A549 (cell line): ENCODE measurements around the gene PCTP. TPM values are rescaled to one million over a fixed set of nuclear protein-coding genes. Genes with fewer than 3 reads are reported as not detected.
A peak's percentile ranks its signal among the peaks of the same experiment; 100 is the strongest.

Experiments
- ATAC-seq, 2 experiments: fragments of 200-7000 bp in 1 of 2; fragments of >200 bp in 1 of 2; cut with Nextera tagmentation in 1 of 2; cut with Tn5 transposase in 1 of 2; 3 replicates each; pipeline versions ENCODE4 v1.8.0 to v1.9.1; 2018 to 2020; ENCODE audit warnings: mild to moderate bottlenecking in 1 of 2, moderate library complexity in 1 of 2
- CTCF ChIA-PET: fragments of 300-600 bp; sonication (Branson Sonifier 250); formaldehyde crosslinking; extraction: SDS; loops from one replicate; lab custom pipeline; 2021; ENCODE audit warnings: antibody characterized with exemption, inconsistent platforms; lab: Yijun Ruan, JAX
- POLR2A ChIA-PET: fragments of 350-600 bp; formaldehyde crosslinking; extraction: SDS; loops from one replicate; lab custom pipeline; 2021; ENCODE audit warnings: antibody characterized with exemption, inconsistent platforms; lab: Yijun Ruan, JAX
- DNase-seq, 2 experiments: peaks; one replicate each; pipeline versions ENCODE4 v3.0.0 to v3.0.0-alpha.2; 2011 to 2016; ENCODE audit warnings: low read depth in 1 of 2, low spot score in 1 of 2
- FAIRE-seq: peaks from 2 replicates; lab custom pipeline; 2011; peaks lifted over from hg19 to GRCh38; lab: Jason Lieb, UNC
- H3K27ac ChIP-seq, 2 experiments: fragments of >200 bp; sonication (Bioruptor Twin); formaldehyde crosslinking; 3 replicates each; pipeline ENCODE4 v1.5.1; 2016 to 2017
- H3K4me1 ChIP-seq: fragments of >200 bp; sonication (Bioruptor Twin); formaldehyde crosslinking; 3 replicates; pipeline ENCODE4 v1.6.1; 2016
- H3K4me2 ChIP-seq: fragments of >200 bp; sonication (Bioruptor Twin); formaldehyde crosslinking; 3 replicates; pipeline ENCODE4 v1.6.1; 2016
- H3K4me3 ChIP-seq: fragments of >200 bp; sonication (Bioruptor Twin); formaldehyde crosslinking; 3 replicates; pipeline ENCODE4 v1.5.1; 2016
- H3K9me3 ChIP-seq: fragments of >200 bp; sonication (Bioruptor Twin); formaldehyde crosslinking; 3 replicates; pipeline ENCODE4 v1.6.1; 2016
- BHLHE40 ChIP-seq: IDR thresholded peaks from 2 replicates; pipeline ENCODE4 v1.6.1; 2012; ENCODE audit warnings: low read depth, low read length, inconsistent platforms
- CBX8 ChIP-seq: fragments of 200-600 bp; sonication (generic); IDR thresholded peaks from 2 replicates; pipeline ENCODE4 v1.6.1; 2016
- CHD4 ChIP-seq: fragments of 200-600 bp; sonication (generic); IDR thresholded peaks from 2 replicates; pipeline ENCODE4 v1.6.1; 2016; ENCODE audit warnings: antibody characterized with exemption, mild to moderate bottlenecking, borderline replicate concordance
- ELK1 ChIP-seq: fragments of 150-350 bp; IDR thresholded peaks from 2 replicates; pipeline ENCODE4 v1.6.1; 2014; ENCODE audit warnings: low read depth, mild to moderate bottlenecking, low read length
- ESRRA ChIP-seq: fragments of 150-350 bp; IDR thresholded peaks from 2 replicates; pipeline ENCODE4 v1.6.1; 2014; ENCODE audit warnings: mild to moderate bottlenecking, low read length, borderline replicate concordance
- FOSL2 ChIP-seq, 2 experiments: fragments of 450-650 bp in 1 of 2; fragments of >200 bp in 1 of 2; sonication (Bioruptor Twin) in 1 of 2; formaldehyde crosslinking; IDR thresholded peaks; 2 replicates each; pipeline versions ENCODE4 v1.5.0 to v1.6.1; 2016 to 2020; ENCODE audit warnings: mild to moderate bottlenecking in 1 of 2, moderate library complexity in 1 of 2
- FOXS1 ChIP-seq: fragments of 250-450 bp; sonication (Bioruptor Pico); IDR thresholded peaks from 2 replicates; pipeline ENCODE4 v1.5.0; 2020; ENCODE audit warnings: mild to moderate bottlenecking, moderate library complexity
- HEYL ChIP-seq: fragments of 250-450 bp; sonication (Bioruptor Pico); IDR thresholded peaks from 2 replicates; pipeline ENCODE4 v1.8.0; 2021; ENCODE audit warnings: mild to moderate bottlenecking, moderate library complexity
- HOXB13 ChIP-seq: fragments of 250-450 bp; sonication (Bioruptor Pico); IDR thresholded peaks from 2 replicates; pipeline ENCODE4 v1.5.0; 2020; ENCODE audit warnings: low read depth, mild to moderate bottlenecking, moderate library complexity
- KDM1A ChIP-seq: fragments of 200-600 bp; sonication (generic); IDR thresholded peaks from 2 replicates; pipeline ENCODE4 v1.6.1; 2016; ENCODE audit warnings: low read depth, mild to moderate bottlenecking
- KDM5A ChIP-seq: fragments of 200-600 bp; sonication (generic); IDR thresholded peaks from 2 replicates; pipeline ENCODE4 v1.6.1; 2016; ENCODE audit warnings: antibody characterized with exemption, mild to moderate bottlenecking
- MAFK ChIP-seq: fragments of 450-650 bp; IDR thresholded peaks from 2 replicates; pipeline ENCODE4 v1.6.1; 2014; ENCODE audit not compliant: partially characterized antibody
- MAZ ChIP-seq: fragments of 150-350 bp; IDR thresholded peaks from 2 replicates; pipeline ENCODE4 v1.6.1; 2014; ENCODE audit warnings: antibody characterized with exemption, low read depth, low read length, borderline replicate concordance
- NFE2L2 ChIP-seq: fragments of 150-350 bp; conservative IDR thresholded peaks from 2 replicates; pipeline ENCODE4 v1.6.1; 2014; ENCODE audit warnings: low read length
- NPAS2 ChIP-seq: fragments of 250-450 bp; sonication (Bioruptor Pico); IDR thresholded peaks from 2 replicates; pipeline ENCODE4 v1.8.0; 2022; ENCODE audit warnings: mild to moderate bottlenecking, moderate library complexity, borderline replicate concordance
- RCOR1 ChIP-seq: fragments of 150-350 bp; IDR thresholded peaks from 2 replicates; pipeline ENCODE4 v1.6.1; 2014; ENCODE audit warnings: antibody characterized with exemption, low read length, low read depth
- SMC3 ChIP-seq: fragments of >200 bp; sonication (Bioruptor Twin); formaldehyde crosslinking; IDR thresholded peaks from 3 replicates; pipeline ENCODE4 v1.6.1; 2018; ENCODE audit warnings: inconsistent platforms
- SREBF2 ChIP-seq: fragments of 450-650 bp; IDR thresholded peaks from 2 replicates; pipeline ENCODE4 v1.6.1; 2014; ENCODE audit warnings: mild to moderate bottlenecking, moderate library complexity
- TFCP2L1 ChIP-seq: fragments of 250-450 bp; sonication (Bioruptor Pico); IDR thresholded peaks from 2 replicates; pipeline ENCODE4 v1.5.0; 2021; ENCODE audit warnings: mild to moderate bottlenecking
- TP53 ChIP-seq: fragments of 250-450 bp; sonication (Bioruptor Pico); IDR thresholded peaks from 2 replicates; pipeline ENCODE4 v1.5.0; 2021; ENCODE audit warnings: mild to moderate bottlenecking, moderate library complexity
- ZC3H11A ChIP-seq: fragments of 450-650 bp; IDR thresholded peaks from 2 replicates; pipeline ENCODE4 v1.6.1; 2014; ENCODE audit warnings: antibody characterized with exemption, mild to moderate bottlenecking
- ZSCAN20 ChIP-seq: fragments of 250-450 bp; sonication (Bioruptor Pico); IDR thresholded peaks from 2 replicates; pipeline ENCODE4 v1.8.0; 2022; ENCODE audit warnings: mild to moderate bottlenecking, moderate library complexity
- WGBS: methylation state at CpG from one replicate; pipeline ENCODE4 v1.1.6; 2017; ENCODE audit errors: missing lambda C conversion rate; 5-methylcytosine and 5-hydroxymethylcytosine counted together
- polyA plus RNA-seq, 4 experiments: library from polyadenylated mRNA; depleted of rRNA in 3 of 4; stranded (reverse); fragments of >200 nt; fragmentation: RNase III in 1 of 4; extraction: RNeasy Plus Mini Kit Qiagen cat#74134 plus additional on column Dnase treatment in 1 of 4; gene quantifications; 2 replicates in 3 of 4; 3 replicates in 1 of 4; pipeline ENCODE4 v1.2.3, GENCODE V29; 2011 to 2017
- TF ChIP-seq, protein P1 (sequence below): fragments of 250-450 bp; sonication (Bioruptor Pico); IDR thresholded peaks from 2 replicates; pipeline ENCODE4 v1.5.0; 2021; ENCODE audit warnings: mild to moderate bottlenecking, moderate library complexity, borderline replicate concordance
- TF ChIP-seq, protein P2 (sequence below): IDR thresholded peaks from 2 replicates; pipeline ENCODE4 v1.6.1; 2012; ENCODE audit warnings: low read depth, borderline replicate concordance
- TF ChIP-seq, protein P3 (sequence below): fragments of >200 bp; sonication (Bioruptor Twin); formaldehyde crosslinking; IDR thresholded peaks from 3 replicates; pipeline ENCODE4 v1.5.1; 2016
- TF ChIP-seq, protein P4 (sequence below): fragments of >200 bp; sonication (Bioruptor Twin); formaldehyde crosslinking; IDR thresholded peaks from 2 replicates; pipeline ENCODE4 v1.6.1; 2016

The PCTP gene
- polyA plus RNA-seq, 2 of the 4 experiments (the other 2 are of a cell fraction), result 17.1 to 31.5 TPM

- TF ChIP-seq KDM1A (no peak), HOXB13 (no peak), ZC3H11A (no peak), CHD4 (no peak)
- TF ChIP-seq, protein P1, sequence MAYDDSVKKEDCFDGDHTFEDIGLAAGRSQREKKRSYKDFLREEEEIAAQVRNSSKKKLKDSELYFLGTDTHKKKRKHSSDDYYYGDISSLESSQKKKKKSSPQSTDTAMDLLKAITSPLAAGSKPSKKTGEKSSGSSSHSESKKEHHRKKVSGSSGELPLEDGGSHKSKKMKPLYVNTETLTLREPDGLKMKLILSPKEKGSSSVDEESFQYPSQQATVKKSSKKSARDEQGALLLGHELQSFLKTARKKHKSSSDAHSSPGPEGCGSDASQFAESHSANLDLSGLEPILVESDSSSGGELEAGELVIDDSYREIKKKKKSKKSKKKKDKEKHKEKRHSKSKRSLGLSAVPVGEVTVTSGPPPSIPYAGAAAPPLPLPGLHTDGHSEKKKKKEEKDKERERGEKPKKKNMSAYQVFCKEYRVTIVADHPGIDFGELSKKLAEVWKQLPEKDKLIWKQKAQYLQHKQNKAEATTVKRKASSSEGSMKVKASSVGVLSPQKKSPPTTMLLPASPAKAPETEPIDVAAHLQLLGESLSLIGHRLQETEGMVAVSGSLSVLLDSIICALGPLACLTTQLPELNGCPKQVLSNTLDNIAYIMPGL (CRISPR knock-in tag), result no peak
- TF ChIP-seq, protein P2, sequence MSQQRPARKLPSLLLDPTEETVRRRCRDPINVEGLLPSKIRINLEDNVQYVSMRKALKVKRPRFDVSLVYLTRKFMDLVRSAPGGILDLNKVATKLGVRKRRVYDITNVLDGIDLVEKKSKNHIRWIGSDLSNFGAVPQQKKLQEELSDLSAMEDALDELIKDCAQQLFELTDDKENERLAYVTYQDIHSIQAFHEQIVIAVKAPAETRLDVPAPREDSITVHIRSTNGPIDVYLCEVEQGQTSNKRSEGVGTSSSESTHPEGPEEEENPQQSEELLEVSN, result no peak
- TF ChIP-seq, all 56 proteins: peak for 0
These were observed 20.0 kb upstream of the PCTP start (continued) for GRCh38 chr17:55730808-55731207.

DNA sequence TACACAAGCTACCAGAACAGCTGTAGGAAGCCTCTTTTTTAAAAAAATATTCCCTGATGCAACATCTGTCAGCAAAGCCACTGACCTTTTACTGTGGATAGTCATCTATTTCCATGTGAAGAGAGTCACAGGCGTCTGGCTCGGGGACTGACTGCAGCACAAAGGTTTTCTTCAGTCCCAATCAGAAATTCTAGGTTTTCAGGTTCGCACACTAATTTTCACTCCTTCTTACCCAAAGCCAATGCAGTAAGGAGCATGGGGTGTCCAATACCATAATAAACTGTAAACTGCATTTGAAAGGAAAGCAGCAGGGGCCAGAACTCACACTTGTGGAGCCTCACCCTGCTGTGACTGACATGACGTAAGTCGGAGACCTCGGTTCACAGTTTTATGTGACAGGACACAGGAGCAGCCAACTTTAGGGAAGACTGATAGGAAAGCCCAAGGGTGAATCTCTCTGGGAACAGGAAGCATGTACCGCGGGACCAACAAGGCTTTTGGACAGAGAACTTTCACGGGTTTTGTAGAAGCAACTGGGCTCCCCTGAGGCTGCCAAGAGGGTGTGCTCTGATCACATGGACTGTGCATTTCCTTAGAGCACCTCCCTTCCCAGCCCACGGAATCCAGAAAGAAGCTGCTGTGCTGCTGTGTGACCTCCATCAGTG lies 19.1 kb upstream of the PCTP start:
- peaks cover under 1% of the 10 kb centered on the region; the same call in 1 of the 3 replicates for H3K4me1 ChIP-seq
- no peak overlapping the region for H3K27ac ChIP-seq
- ChIA-PET POLR2A (interaction anchor here (1.0 kb wide), 1 partner anchor 19 kb away, joined by 3 read pairs; the partner anchor contains the start of gene PCTP), CTCF (interaction anchor here (1.0 to 13.7 kb wide), 5 partner anchors 9 to 204 kb away, joined by 6 to 114 read pairs (median 41); partner anchors contain the start of gene TMEM100)
- DNase-seq, result no peak
- TF ChIP-seq HEYL, result no peak
- no peak for TF ChIP-seq MAZ
- TF ChIP-seq FOSL2 (IDR thresholded peaks at IDR 0.05), result no peak
- TF ChIP-seq FOSL2 (CRISPR knock-in tag; IDR thresholded peaks at IDR 0.05), result no peak
- TF ChIP-seq KDM5A, result no peak
- TF ChIP-seq NFE2L2, result no peak
- no peak for TF ChIP-seq ESRRA
- TF ChIP-seq CBX8, result no peak
- no peak for TF ChIP-seq FOXS1 (CRISPR knock-in tag)
- TF ChIP-seq, protein P3, sequence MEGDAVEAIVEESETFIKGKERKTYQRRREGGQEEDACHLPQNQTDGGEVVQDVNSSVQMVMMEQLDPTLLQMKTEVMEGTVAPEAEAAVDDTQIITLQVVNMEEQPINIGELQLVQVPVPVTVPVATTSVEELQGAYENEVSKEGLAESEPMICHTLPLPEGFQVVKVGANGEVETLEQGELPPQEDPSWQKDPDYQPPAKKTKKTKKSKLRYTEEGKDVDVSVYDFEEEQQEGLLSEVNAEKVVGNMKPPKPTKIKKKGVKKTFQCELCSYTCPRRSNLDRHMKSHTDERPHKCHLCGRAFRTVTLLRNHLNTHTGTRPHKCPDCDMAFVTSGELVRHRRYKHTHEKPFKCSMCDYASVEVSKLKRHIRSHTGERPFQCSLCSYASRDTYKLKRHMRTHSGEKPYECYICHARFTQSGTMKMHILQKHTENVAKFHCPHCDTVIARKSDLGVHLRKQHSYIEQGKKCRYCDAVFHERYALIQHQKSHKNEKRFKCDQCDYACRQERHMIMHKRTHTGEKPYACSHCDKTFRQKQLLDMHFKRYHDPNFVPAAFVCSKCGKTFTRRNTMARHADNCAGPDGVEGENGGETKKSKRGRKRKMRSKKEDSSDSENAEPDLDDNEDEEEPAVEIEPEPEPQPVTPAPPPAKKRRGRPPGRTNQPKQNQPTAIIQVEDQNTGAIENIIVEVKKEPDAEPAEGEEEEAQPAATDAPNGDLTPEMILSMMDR, result no peak
- TF ChIP-seq ZSCAN20 (CRISPR knock-in tag), result no peak
- TF ChIP-seq RCOR1, result no peak
- H3K4me3 ChIP-seq, result no peak overlapping the region
- FAIRE-seq, result no peak
- no peak overlapping the region for H3K4me2 ChIP-seq
- 60% methylated on average over 10 of the region's 10 CpGs for WGBS
- H3K9me3 ChIP-seq, result no peaks in the 10 kb centered on the region
- ATAC-seq, result peak; percentile 27 to 62; a peak in 4 of 6 replicates

DNA sequence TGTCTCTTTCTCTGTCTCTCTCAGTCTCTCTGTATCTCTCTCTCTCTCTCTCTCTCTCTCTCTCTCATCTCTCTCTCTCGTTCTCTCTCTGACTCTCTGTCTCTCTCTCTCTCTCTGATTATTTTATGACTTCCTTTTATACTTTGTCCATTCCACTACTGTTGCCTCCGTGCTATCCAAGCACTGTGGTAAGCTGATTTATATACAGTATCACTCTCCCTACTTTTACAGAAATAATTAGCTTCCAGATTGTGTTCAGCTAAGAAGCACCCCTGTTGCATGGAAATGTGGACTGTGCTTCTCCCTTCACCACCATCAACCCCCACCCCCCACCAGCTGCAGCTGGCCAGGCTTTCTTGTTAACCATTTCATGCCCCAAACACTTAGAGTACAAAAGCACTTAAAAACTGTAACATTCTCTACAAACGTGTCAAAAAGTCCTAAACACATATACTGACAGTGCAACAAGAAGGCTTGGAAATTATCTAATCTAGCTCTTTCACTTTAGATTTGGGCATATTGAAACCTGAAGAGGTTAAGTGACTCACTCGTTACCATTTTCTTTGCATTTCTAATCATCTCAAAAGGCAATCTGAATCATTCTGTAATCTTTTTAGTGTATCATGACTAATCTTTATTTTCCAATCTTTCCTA lies 16.6 kb upstream of the PCTP start:
- no peak for FAIRE-seq
- no peaks in the 10 kb centered on the region for H3K9me3 ChIP-seq
- H3K4me1 ChIP-seq, result no peaks in the 10 kb centered on the region
- no peak overlapping the region for H3K4me3 ChIP-seq
- WGBS, result 45% methylated on average over 4 of the region's 4 CpGs
- H3K27ac ChIP-seq, result no peak overlapping the region
- ChIA-PET CTCF (interaction anchor here (0.9 to 13.7 kb wide), 13 partner anchors 11 to 220 kb away, joined by 3 to 114 read pairs (median 6); partner anchors contain the start of genes PCTP and TMEM100), POLR2A (interaction anchor here (2.6 kb wide), 1 partner anchor 17 kb away, joined by 13 read pairs; the partner anchor contains the start of gene PCTP)
- DNase-seq, result no peak
- no peak overlapping the region for H3K4me2 ChIP-seq
- no peak for ATAC-seq
- TF ChIP-seq, protein P4, sequence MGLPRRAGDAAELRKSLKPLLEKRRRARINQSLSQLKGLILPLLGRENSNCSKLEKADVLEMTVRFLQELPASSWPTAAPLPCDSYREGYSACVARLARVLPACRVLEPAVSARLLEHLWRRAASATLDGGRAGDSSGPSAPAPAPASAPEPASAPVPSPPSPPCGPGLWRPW, result no peak
- TF ChIP-seq HEYL, result no peak
- no peak for TF ChIP-seq BHLHE40
- no peak for TF ChIP-seq TFCP2L1 (CRISPR knock-in tag)
- TF ChIP-seq SMC3, result no peak
- no peak for TF ChIP-seq ELK1
- TF ChIP-seq RCOR1, result no peak
- no peak for TF ChIP-seq SREBF2
- TF ChIP-seq KDM5A, result no peak
- TF ChIP-seq NPAS2 (CRISPR knock-in tag), result no peak
- TF ChIP-seq TP53, result no peak
- TF ChIP-seq, protein P1 (CRISPR knock-in tag), result no peak
- TF ChIP-seq MAFK, result no peak
